ENCODE measurements around the gene VASP.

VASP gene

DNA sequence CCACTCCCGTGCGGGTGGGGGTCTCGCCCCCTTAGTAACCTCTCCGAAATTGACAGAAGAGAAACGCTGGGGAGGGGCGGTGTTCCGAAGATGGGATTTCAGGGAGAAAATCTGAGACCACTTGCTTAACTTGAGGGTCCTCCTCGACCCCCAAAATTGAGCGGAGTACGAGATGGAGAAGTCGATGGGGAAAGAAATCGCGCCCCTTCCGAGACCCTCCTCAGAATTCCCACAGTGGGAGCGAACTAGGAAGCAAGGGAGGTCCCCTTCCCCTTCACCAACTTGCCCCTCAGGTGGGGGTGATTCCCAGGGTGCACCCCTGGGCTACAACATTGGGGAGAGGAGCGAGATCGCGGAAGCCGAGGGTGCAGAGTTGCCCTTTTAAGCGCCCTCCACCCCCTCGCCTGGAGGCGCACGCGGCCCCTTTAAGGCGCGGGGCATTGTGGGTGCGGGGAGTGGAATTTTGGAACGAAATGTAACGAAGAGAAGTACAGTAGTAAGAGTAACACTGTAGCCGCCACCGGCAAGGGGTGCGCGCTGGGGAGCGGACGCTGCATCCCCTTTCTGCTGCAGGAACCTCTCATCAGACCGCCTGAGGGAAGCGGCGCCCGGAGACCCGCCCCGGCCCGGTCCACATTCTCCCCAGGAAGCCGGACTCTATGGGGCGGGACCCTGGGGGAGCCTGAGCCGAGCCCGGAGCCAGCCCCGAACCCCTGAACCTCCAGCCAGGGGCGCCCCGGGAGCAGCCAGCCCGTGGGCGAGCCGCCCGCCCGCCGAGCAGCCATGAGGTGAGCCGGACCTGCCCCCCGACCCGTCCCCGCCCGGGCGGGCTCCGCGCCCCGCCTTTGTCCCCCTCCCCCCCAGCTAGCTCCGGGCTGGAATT lies at the start of gene VASP:
Gene VASP (plus strand): TSS at position 491 of the 883 bp plus-strand sequence. CDS start 293 bp downstream, at position 784.
- DNase-seq = peak; percentile 94

- no peak for DNase-seq
Observed at GRCh38 chr19:45457776-45458175, 49.5 kb upstream of the VASP start.

DNA sequence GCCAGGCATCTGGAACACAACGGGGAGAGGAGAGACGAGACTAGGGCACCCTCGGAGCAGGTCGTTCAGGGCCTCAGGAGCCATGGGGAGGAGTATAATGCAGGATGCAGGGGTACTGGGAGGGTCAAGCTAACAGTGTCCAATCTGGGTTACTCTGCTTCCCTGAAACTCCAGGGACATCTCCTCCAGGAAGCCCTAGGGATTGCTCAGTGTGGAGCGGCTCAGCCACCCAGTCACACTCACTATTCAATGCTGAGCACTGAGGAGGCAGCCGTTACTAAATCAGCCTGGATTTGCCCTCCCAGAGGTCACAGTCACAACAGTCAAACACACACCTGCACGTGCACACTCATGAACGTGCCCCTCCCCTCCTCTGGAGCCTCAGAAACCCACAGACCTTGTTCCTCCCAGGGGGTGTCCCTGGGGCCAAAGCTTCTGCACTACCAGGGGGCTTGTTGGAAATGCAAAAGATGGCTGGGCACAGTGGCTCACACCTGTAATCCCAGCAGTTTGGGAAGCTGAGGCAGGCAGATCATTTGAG lies 46.4 kb upstream of the VASP start:
- no peak for DNase-seq

DNA sequence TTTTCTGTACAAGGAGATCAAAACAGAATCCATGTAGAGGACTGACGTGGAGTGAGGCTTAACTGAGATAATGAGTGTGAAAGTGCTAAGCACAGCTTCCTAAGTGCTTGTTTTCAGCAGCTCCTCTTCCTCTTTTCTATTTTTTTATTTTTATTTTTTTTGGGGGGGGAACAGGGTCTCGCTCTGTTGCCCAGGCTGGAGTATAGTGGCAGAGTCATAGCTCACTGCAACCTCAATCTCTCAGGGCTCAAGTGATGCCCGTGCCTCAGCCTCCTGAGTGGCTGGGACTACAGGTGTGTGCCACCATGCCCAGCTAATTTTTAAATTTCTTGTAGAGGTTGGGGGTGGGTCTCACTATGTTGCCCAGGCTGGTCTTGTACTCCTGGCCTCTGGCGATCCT lies 45.1 kb upstream of the VASP start:
- DNase-seq = no peak

DNA sequence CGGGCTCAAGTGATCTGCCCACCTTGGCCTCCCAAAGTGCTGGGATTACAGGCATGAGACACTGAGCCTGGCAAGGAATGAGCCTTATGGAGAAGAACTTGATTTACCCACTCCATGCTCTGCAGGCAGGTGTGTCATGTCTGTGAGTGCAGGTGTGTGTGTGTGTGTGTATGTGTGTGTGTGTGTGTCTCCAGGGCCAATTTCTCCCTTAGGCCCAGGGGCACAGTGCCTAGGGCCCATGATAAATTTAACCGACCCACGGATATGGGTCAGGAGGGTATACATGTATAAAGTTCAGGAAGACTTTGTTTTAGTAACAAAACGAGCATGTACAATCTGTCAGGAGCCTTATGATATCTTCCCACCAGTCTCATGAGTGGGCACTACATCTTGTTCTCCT lies 44.0 kb upstream of the VASP start:
- no peak for DNase-seq

DNA sequence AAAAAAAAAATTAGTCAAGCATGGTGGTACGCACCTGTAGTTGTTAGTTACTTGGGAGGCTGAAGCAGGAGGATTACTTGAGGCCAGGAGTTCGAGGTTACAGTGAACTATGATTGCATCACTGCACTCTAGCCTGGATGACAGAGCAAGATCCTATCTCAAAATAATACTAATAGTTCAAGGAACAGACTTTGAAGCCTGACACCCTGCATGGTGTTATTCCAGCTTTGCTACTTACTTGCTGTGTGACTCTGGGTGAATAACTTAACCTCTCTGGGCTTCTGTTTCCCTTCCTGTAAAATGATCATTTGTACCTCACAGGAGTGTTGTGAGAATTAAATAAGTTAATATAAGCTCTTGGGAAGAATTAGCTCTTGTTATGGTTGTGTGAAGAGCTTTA lies 43.0 kb upstream of the VASP start:
- no peak for DNase-seq

DNA sequence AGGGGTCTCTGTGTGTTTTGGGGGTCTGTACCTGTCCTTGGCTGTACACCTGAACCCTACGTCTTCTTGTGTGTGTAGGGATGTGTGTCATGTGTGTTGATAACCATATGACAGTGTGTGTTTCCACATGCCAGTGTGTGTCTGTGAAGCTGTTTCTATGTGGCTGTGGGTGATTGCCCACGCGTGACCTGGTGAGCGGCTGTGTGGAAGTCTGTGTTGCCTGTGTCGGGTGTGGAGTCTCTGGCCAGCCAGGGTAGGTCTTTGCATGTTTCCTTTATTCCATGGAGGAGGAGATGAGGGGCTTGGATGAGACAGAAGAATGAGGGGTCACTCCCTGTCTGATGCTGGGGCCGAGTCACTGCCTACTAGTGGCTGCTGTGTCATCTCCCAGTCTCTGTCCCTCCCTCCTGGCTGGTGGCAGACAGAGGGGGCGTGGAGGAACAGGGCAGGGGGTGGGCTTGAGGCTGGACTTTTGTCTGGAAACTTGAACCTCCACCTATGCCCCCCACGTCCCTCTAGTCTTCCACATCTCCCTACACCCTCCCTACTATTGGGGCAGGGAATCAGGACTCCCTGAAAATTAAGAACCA lies 42.3 kb upstream of the VASP start:
- DNase-seq = no peak

- DNase-seq = no peak
Observed at GRCh38 chr19:45467115-45467455, 40.2 kb upstream of the VASP start.

DNA sequence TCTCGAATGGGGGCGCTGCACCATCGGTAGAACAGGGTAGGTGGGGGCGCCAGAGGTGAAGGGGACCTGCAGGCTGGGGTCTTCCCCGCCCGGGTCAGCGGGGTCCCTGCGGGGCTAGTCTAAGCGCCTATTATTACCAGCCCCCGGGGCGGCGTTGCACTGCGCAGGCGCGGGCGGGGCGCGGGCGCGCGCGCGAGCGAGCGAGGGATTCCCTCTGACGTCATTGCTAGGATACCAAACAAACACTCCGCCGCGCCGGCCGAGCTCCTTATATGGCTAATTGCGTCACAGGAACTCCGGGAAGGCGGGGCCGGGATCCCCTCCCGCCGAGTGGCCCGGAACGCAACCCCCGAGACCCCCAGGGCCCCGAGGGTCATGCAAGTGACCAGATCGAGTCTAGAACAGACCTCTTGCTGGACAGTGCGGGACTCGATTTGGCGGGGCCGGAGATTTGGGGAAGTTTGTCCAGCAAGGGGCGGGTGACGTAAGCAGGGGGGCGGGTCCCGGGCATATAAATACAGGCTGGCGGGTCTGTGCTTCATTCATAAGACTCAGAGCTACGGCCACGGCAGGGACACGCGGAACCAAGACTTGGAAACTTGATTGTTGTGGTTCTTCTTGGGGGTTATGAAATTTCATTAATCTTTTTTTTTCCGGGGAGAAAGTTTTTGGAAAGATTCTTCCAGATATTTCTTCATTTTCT lies 39.7 kb upstream of the VASP start, which contains the start of gene FOSB:
Gene FOSB (plus strand): TSS at position 541 of the 703 bp plus-strand sequence. CDS start 591 bp downstream, outside the sequence.
- peak; percentile 99 for DNase-seq

GRCh38 chr19:45468159-45468651 lies 39.1 kb upstream of the VASP start:
- peak; percentile 74 for DNase-seq

- DNase-seq = no peak
Observed at GRCh38 chr19:45468803-45469131, 38.5 kb upstream of the VASP start.

DNA sequence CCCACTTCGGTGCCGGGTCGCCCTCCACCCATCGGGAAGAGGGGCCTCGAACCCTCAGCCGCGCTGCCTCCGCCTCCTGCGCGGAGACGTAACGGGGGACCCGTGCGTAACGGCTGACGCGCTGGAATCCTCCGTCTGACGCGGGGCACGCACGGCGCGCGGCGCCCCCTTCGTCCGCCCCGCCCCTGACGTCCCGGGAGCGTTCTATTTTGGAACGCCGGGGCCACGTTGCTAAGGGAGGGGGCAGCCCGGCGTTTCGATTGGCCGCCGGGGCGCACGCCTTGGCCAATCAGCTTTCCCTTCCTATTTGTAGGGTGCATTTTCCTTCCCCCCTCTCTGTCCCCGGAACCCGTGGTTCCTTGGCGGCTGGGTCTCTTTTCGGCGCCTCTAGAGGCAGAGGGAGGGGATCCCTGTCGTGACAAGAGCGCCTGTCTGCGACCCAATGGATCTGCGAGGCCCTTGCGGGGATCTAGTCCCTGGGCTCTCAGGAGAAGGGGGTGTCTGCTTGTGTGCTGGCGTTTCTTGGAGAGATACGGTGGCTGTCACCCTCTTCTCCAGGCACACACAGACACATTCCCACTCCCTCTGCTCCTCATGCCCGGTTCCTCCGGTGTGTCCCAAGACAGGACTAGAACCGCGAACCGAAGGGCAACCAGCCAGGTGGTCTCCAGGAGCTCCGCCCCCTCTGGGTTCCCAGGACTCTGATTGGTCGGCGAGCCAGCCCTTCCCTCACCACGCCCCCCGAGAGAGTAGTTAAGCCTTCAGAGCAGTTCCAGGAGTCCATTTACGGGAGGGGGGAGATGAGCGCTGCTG lies 37.9 kb upstream of the VASP start:
- DNase-seq = peak; percentile 95

DNA sequence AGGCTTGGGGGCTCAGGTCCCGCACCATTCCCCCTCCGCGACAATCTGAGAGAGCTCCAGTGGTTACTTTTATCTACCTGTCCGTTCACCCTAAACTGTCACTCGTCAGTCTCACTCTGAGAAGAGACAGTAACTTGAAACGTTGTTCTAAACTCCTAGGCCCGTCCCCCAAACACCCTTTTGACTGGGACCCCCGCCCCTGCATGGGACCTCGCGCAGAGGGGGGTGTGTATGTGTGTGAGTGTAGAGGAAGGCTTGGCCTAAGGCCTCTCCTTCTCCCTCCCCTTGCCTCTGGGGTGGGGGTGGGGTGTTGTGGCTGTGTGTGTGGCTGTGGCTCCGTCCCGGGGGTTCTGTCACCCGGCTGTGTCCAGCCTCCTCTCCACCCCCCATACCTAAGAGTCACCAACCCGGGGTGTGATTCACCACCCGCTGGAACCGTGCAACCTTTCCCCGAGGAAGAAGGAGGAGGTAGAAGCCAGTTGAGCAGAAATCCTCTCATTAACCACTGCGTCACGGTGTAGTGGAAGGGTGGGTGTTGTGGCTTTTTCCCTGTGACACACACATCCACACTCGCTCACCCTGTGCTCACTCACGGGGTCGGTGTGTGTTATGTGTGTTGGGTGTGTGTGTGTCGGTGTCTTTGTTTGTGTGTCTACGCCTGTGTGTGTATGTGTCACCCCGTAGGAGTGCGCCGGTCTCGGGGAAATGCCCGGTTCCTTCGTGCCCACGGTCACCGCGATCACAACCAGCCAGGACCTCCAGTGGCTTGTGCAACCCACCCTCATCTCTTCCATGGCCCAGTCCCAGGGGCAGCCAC lies 37.1 kb upstream of the VASP start:
- no peak for DNase-seq

DNA sequence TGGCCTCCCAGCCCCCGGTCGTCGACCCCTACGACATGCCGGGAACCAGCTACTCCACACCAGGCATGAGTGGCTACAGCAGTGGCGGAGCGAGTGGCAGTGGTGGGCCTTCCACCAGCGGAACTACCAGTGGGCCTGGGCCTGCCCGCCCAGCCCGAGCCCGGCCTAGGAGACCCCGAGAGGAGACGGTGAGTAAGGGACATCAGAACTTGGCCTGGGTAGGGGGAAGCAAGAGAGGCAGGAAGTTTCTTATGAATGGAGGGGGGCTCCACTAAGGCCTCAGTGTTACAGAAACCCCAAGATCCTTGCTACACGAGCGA lies 36.6 kb upstream of the VASP start:
- no peak for DNase-seq

- DNase-seq = no peak
Observed at GRCh38 chr19:45471111-45471930, 36.0 kb upstream of the VASP start.

GRCh38 chr19:45471931-45472562 lies 35.2 kb upstream of the VASP start:
- no peak for DNase-seq

GRCh38 chr19:45472563-45473366 lies 34.5 kb upstream of the VASP start:
- DNase-seq = no peak

DNA sequence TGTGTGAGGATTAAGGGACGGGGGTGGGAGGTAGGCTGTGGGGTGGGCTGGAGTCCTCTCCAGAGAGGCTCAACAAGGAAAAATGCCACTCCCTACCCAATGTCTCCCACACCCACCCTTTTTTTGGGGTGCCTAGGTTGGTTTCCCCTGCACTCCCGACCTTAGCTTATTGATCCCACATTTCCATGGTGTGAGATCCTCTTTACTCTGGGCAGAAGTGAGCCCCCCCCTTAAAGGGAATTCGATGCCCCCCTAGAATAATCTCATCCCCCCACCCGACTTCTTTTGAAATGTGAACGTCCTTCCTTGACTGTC lies 34.0 kb upstream of the VASP start:
- DNase-seq = no peak

GRCh38 chr19:45473682-45474605 lies 33.3 kb upstream of the VASP start:
- no peak for DNase-seq
